Left colon (tissue), 2 donors: Measurements from ENCODE around the gene SERTAD3. TPM values are rescaled to one million over a fixed set of nuclear protein-coding genes. Genes with fewer than 3 reads are reported as not detected.
"Not testable (repeated sequence)": the region's sequence is repeated elsewhere in the genome, so short reads cannot be mapped to it uniquely, and the experiment has no call there.

Source experiments
- ATAC-seq: fragments of 200-7000 bp; cut with Tn5 transposase; one replicate; pipeline ENCODE4 v1.9.1; 2020; ENCODE audit warnings: mild to moderate bottlenecking, moderate library complexity
- DNase-seq, 2 donors: peaks; one replicate each; pipeline ENCODE4 v3.0.0-alpha.2; 2020
- intact Hi-C, 2 donors: fragments of 100-400 bp; cut with DNase I in 1 of 2; cut with micrococcal nuclease in 1 of 2; formaldehyde crosslinking; loops; one replicate each; pipeline versions ENCODE4 v1.11.2 to v1.14.0; 2022; cut with DNase I, micrococcal nuclease
- long read RNA-seq: library from polyadenylated mRNA; unstranded; transcript quantifications from one replicate; pipeline ENCODE4 v2.0.0, GENCODE V29; 2021
- total RNA-seq, 2 donors: library from RNA; stranded (reverse); fragmentation: NEBNext Ultra II Directional; extraction: Animal tissue kit (Norgen Biotek cat#: 25700); gene quantifications; one replicate each; pipeline ENCODE4 v1.2.1, GENCODE V29; 2021
- donor health status: DM: no; HTN: no; CAD: no.
- donor health status: DM: yes; HTN: yes; CAD: no.

The SERTAD3 gene
- total RNA-seq = 10 to 100 TPM; 38.3 to 43.3 TPM
- long read RNA-seq, transcript SERTAD3-201 (2 exons, 1,734 nt) = major isoform, 22 of 28 reads
- long read RNA-seq, partial matches to known transcripts = 0 of 28 reads
- long read RNA-seq, other reads (novel, unspliced or antisense) = 6 of 28 reads

DNA sequence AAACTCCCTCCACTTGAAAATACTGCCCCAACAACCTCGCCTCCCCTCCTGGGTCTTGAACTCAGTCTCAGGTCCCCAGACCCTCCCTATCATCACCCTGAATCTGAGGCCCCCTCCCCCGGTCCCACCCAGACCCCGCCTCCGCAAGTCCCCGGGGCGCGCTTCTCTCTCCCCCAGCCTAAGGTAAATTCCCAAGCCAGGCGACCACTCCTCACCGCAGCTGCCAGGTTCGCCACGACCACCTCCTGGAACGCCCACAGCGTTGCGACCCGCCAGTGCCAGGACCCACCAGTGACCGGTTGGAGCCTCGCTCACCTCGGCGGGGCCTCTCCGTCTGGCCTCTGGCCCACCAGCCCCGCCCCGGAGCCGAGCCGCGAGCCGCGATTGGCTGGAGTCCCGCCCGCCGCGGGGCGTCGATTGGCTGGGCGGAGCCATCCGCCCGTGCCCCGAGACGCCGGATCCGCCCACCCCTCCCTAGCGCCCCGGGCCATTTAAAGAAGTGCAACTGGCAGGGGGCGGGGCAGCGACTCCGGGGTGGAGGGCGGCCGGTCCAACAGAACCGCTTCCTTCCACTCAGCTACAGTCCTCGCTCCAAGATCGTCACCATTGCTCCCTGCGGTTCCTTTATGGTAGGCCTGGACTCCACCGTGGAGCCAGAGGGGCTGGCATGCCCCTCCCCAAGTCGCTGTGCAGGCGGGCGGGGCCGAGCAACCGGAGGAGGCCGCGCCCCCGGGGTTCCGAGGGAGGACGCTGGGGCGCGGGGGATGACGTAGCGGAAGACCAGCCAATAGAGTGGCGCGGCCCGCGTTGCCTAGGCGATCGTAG, at the start of gene SERTAD3:
Gene SERTAD3 (minus strand): TSS at position 336 of the 825 bp plus-strand sequence. CDS start 2,255 bp downstream, outside the sequence.
- intact Hi-C loops = no loop called here
- peak; percentile 76 for ATAC-seq
- peak; percentile 96 to 99 for DNase-seq

- ATAC-seq = no peak
- intact Hi-C loops = no loop called here
- DNase-seq = no peak
These were observed 49.6 kb upstream of the SERTAD3 start for GRCh38 chr19:40493778-40494177.

GRCh38 chr19:40492274-40492673, 48.1 kb upstream of the SERTAD3 start:
- intact Hi-C loops = no loop called here
- no peak for DNase-seq
- ATAC-seq = no peak

DNA sequence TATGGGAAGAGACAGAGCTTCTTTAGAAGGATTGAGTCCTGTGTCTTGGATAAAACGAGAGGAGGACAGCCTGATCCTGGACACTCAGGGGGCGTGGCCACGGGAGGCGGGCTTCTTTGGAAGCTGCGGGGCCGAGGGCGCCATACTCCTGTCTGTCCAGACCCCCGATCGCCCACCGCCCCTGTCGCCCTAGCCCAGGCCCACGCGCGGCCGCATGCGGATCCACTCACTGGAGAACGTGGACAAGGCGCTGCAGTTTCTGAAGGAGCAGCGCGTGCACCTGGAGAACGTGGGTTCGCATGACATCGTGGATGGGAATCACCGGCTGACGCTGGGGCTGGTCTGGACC, 45.7 kb upstream of the SERTAD3 start:
- DNase-seq (no peak), ATAC-seq (no peak)
- intact Hi-C loops = no loop called here

GRCh38 chr19:40486017-40486416, 41.9 kb upstream of the SERTAD3 start:
- no peak for DNase-seq
- no peak for ATAC-seq
- intact Hi-C loops = no loop called here

DNA sequence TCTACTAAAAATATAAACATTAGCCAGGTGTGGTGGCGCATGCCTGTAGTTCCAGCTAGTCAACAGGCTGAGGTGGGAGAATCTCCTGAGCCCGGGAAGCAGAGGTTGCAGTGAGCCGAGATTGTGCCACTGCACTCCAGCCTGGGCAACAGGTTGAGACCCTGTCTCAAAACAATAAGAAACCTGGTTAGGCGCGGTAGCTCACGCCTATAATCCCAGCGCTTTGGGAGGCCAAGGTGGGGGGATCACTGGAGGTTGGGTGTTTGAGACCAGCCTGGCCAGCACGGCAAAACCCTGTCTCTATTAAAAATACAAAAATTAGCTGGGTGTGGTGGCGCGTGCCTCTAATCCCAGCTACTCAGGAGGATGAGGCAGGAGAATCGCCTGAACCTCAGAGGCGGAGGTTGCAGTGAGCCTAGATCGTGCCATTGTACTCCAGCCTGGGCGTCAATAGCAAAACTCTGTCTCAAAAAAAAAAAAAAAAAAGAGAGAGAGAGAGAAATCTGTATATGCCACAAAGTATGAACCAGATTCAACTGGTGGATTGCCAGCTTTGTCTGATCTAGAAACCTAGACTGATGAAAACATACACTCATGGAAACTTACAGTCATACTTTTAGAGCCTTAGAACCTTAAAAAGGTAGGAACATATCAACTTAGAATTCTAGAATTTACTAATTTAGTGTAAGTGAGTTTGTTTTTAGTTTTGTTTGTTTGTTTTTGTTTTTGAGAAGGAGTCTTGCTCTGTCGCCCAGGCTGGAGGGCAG, 31.9 kb upstream of the SERTAD3 start:
- DNase-seq, ATAC-seq, intact Hi-C loops: not testable (repeated sequence)

- intact Hi-C loops = no loop called here
- ATAC-seq = no peak
- no peak for DNase-seq
These were observed 30.6 kb upstream of the SERTAD3 start for GRCh38 chr19:40474737-40475136.

DNA sequence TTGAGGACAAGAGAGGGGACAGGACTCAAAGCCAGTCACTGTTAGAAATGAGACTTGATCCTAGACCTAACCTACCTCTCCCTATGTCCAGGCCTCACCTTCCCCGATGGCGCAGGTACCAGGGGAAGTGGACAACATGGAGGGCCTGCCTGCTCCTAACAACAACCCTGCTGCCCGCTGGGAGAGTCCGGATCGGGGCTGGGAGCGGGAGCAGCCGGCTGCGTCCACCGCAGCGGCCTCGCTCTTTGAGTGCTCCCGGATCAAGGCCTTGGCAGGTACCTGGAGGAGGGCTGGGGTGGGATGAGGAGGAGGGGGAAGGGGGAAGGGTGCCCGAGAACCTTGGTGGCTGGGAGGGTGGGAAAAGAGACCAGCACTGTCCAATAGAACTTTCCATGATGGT, 28.4 kb upstream of the SERTAD3 start:
- no peak for ATAC-seq

DNA sequence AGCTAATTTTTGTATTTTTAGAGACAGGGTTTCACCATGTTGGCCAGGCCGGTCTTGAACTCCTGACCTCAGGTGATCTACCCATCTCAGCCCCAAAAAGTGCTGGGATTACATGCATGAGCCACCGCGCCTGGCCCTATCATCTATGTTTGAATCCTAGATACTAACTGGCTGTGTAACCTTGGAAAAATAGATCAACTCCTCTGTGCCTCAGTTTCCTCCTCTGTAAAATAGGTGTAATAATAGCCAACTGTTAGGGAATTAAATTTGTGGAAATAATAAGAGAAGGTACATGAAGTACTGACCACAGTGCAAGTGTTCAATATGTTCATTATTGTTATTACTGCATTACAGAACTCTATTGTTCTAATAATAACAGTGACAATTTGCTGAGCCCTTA, 27.0 kb upstream of the SERTAD3 start:
- intact Hi-C loops = no loop called here
- DNase-seq (no peak), ATAC-seq (no peak)

More for the DNA sequence above, 28.4 kb upstream of the SERTAD3 start:
- DNase-seq = no peak
- intact Hi-C loops = no loop called here

DNA sequence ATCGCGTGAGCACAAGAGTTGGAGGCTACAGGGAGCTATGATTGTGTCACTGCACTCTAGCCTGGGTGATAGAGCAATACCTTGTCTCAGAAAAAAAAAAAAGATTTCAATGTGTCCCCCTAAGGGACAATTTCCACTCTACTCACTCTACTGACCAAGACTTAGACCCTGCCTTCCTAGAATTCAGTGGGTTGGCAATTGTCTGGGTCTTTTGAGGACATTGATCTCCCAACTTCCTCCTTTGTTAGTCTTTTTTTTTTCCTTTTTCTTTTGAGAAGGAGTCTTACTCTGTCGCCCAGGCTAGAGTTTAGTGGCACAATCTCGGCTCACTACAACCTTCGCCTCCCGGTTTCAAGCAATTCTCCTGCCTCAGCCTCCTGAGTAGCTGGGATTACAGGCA, 24.9 kb upstream of the SERTAD3 start:
- DNase-seq (no peak), ATAC-seq (no peak)
- intact Hi-C loops = loop anchor here in 1 of 2 donors (10.0 kb wide), 1 partner anchor 164 kb away; no protein-coding TSS in a partner anchor

- no peak for ATAC-seq
- peak in 1 of 2 donors; percentile 24 for DNase-seq
- intact Hi-C loops = loop anchor here in 1 of 2 donors (10.0 kb wide), 1 partner anchor 162 kb away; no protein-coding TSS in a partner anchor
These were observed 23.0 kb upstream of the SERTAD3 start, which contains the start of gene SPTBN4 for GRCh38 chr19:40466985-40467734. SPTBN4 (plus strand) TSS chr19:40467001; CDS start chr19:40472622, 5,621 bp downstream.

DNA sequence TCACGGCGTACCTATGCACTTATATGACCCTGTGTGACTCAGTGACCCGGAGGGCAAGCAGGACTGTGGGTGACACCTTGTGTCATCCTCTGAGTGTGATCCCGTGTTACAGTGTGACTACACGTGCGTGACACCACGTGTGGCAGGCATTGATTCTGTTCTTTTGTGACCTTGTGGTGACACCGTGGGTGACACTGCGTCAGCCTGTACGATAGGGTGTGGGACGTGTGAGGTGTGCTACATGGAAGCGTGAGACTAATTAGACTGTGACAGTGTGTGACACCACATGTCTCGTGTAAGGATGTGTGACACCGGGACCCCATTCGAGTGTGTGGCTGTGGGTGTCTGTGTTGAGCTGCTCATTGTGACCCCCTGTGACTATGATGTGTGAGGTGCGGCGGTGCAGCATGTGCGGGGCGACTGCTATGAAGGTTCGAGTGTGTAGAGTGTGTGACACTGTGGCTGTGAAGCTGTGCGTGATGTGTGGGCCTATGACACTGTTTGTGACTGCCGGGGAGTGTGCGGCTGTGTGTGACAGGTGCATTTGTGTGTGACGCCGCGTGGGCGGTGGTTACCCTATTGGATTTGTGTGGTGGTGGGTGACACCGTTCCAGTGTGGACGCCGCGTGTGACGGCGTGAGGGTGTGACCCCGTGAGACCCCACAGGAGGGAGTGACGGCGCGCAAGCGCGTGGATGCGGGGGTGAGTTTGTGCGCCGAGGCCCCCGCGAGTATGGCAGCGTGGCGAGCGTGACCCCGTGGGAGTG, 22.3 kb upstream of the SERTAD3 start:
- peak; percentile 35 for ATAC-seq
- intact Hi-C loops = loop anchor here in 1 of 2 donors (10.0 kb wide), 1 partner anchor 162 kb away; no protein-coding TSS in a partner anchor
- DNase-seq = peak; percentile 51

DNA sequence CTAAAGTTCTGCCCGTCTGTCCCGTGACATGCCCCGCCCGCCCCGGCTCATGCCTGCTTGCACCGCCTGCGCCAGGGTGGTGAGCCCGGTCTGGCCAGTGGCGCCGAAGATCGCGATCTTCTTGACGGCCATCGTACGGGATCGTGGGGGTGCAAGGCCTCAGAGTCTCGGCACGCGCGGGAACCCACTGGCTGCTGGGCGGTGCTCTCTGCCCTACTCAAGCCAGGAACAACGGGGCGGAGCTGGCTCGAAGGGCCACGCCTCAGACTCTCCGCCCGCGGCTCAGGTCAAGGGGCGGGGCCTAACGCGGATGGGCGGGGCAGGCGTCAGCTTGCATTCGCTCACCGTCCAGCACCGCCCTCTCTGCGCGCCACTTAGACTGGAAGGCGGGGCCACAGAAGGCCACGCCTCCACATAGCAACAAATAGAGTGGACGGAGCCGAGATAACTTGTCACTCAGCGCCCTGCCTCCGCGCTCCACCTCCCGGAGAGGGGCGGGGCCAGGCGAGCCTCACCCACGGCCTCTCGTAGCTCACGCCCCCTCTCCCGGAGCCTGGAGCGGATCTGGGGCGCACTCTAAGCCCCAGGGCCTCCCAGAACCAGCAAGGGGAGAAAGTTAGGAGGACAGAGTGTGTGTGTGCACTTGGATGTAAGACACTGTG, 21.6 kb upstream of the SERTAD3 start, which contains the start of gene BLVRB:
Gene BLVRB (minus strand): TSS at position 189 of the 662 bp plus-strand sequence. CDS start 57 bp downstream, at position 132.
- peak; percentile 99 to 100 for DNase-seq
- peak; percentile 88 for ATAC-seq
- intact Hi-C loops = loop anchor here in 1 of 2 donors (10.0 kb wide), 1 partner anchor 161 kb away; no protein-coding TSS in a partner anchor

- intact Hi-C loops = loop anchor here in 1 of 2 donors (10.0 kb wide), 1 partner anchor 160 kb away; no protein-coding TSS in a partner anchor
- DNase-seq = peak in 1 of 2 donors; percentile 61
- peak; percentile 34 for ATAC-seq
These were observed 21.0 kb upstream of the SERTAD3 start for GRCh38 chr19:40465025-40465556.

- DNase-seq (peak; percentile 80 to 93), ATAC-seq (peak; percentile 40)
- intact Hi-C loops = loop anchor here in 1 of 2 donors (5.0 to 10.0 kb wide), 2 partner anchors 133 to 160 kb away; no protein-coding TSS in a partner anchor
These were observed 20.2 kb upstream of the SERTAD3 start for GRCh38 chr19:40464059-40465024.
